Measurements from ENCODE around the gene PET117. TPM values are rescaled to one million over a fixed set of nuclear protein-coding genes. Genes with fewer than 3 reads are reported as not detected.

The PET117 gene
- total RNA-seq, 1 experiment from 2014 or later, result 30.9 TPM

GRCh38 chr20:18090044-18090443 lies 47.6 kb upstream of the PET117 start:
- Mint-ChIP-seq H3K36me3 (ENCODE audit: insufficient read depth, unreplicated experiment) (no peaks in the 10 kb centered on the region), H3K4me3 (ENCODE audit: unreplicated experiment) (no peak overlapping the region), H3K27ac (ENCODE audit: unreplicated experiment) (no peak overlapping the region), H3K9me3 (ENCODE audit: unreplicated experiment) (no peaks in the 10 kb centered on the region), H3K27me3 (ENCODE audit: insufficient read depth, unreplicated experiment) (no peaks in the 10 kb centered on the region), H3K4me1 (ENCODE audit: low read depth, unreplicated experiment) (peaks cover 36% of the 10 kb centered on the region)
- POLR2A ChIA-PET, result interaction anchor here (1.0 kb wide), 1 partner anchor 54 kb away, joined by 3 read pairs; no protein-coding TSS in a partner anchor
- Histone ChIP-seq H3K4me3 (ENCODE audit: low read depth, low read length) (no peak overlapping the region), H3K4me1 (peaks cover 17% of the 10 kb centered on the region), H3K36me3 (ENCODE audit: control insufficient read depth, insufficient read depth, low read length) (no peaks in the 10 kb centered on the region; the same call in 1 of the 2 replicates), H3K9me3 (no peaks in the 10 kb centered on the region), H3K27me3 (replicated peaks; ENCODE audit: control insufficient read depth, insufficient read depth, low read length) (no peaks in the 10 kb centered on the region)
- intact Hi-C loops (cut with micrococcal nuclease; ENCODE audit: unreplicated experiment), result no loop called here
- DNase-seq, result peak; percentile 48 to 50
- CTCF ChIA-PET, result interaction anchor here (0.6 to 0.8 kb wide), 2 partner anchors 56 to 95 kb away, joined by 3 read pairs; no protein-coding TSS in a partner anchor
- no TSS peak for BruUV-seq (replicated peaks)
- peak in 1 of 2 experiments; percentile 51 for TF ChIP-seq CTCF (IDR thresholded peaks at IDR 0.05; ENCODE audit: insufficient read depth in 1 of 2, low read depth in 1 of 2, low read length in 1 of 2, severe bottlenecking in 1 of 2, unreplicated experiment in 1 of 2)

- POLR2A ChIA-PET, result interaction anchor here (1.0 kb wide), 1 partner anchor 54 kb away, joined by 3 read pairs; no protein-coding TSS in a partner anchor
- Mint-ChIP-seq H3K9me3 (ENCODE audit: unreplicated experiment) (no peaks in the 10 kb centered on the region), H3K36me3 (ENCODE audit: insufficient read depth, unreplicated experiment) (no peaks in the 10 kb centered on the region), H3K4me3 (ENCODE audit: unreplicated experiment) (no peak overlapping the region), H3K27ac (ENCODE audit: unreplicated experiment) (no peak overlapping the region), H3K27me3 (ENCODE audit: insufficient read depth, unreplicated experiment) (no peaks in the 10 kb centered on the region), H3K4me1 (ENCODE audit: low read depth, unreplicated experiment) (peaks cover 36% of the 10 kb centered on the region)
- no peaks in the 10 kb centered on the region for H3K9me3 ChIP-seq
- BruUV-seq (replicated peaks), result no TSS peak
- DNase-seq, result no peak
- no peak for TF ChIP-seq CTCF (IDR thresholded peaks at IDR 0.05; ENCODE audit: insufficient read depth in 1 of 2, low read depth in 1 of 2, low read length in 1 of 2, severe bottlenecking in 1 of 2, unreplicated experiment in 1 of 2)
- H3K36me3 ChIP-seq (ENCODE audit: control insufficient read depth, insufficient read depth, low read length), result no peaks in the 10 kb centered on the region; the same call in 1 of the 2 replicates
- intact Hi-C loops (cut with micrococcal nuclease; ENCODE audit: unreplicated experiment), result no loop called here
- no peak overlapping the region for H3K4me3 ChIP-seq (ENCODE audit: low read depth, low read length)
- CTCF ChIA-PET, result interaction anchor here (0.6 kb wide), 1 partner anchor 95 kb away, joined by 3 read pairs; no protein-coding TSS in a partner anchor
- H3K4me1 ChIP-seq, result peaks cover 17% of the 10 kb centered on the region
- H3K27me3 ChIP-seq (replicated peaks; ENCODE audit: control insufficient read depth, insufficient read depth, low read length), result no peaks in the 10 kb centered on the region
These were observed 47.2 kb upstream of the PET117 start for GRCh38 chr20:18090477-18090876.

- H3K4me3 ChIP-seq (ENCODE audit: low read depth, low read length), result no peak overlapping the region
- no peak for TF ChIP-seq CTCF (IDR thresholded peaks at IDR 0.05; ENCODE audit: insufficient read depth in 1 of 2, low read depth in 1 of 2, low read length in 1 of 2, severe bottlenecking in 1 of 2, unreplicated experiment in 1 of 2)
- H3K4me3 Mint-ChIP-seq (ENCODE audit: unreplicated experiment), result no peak overlapping the region
- H3K4me1 Mint-ChIP-seq (ENCODE audit: low read depth, unreplicated experiment), result peaks cover 36% of the 10 kb centered on the region
- H3K36me3 Mint-ChIP-seq (ENCODE audit: insufficient read depth, unreplicated experiment), result no peaks in the 10 kb centered on the region
- intact Hi-C loops (cut with micrococcal nuclease; ENCODE audit: unreplicated experiment), result no loop called here
- no peaks in the 10 kb centered on the region for H3K9me3 Mint-ChIP-seq (ENCODE audit: unreplicated experiment)
- peaks cover 17% of the 10 kb centered on the region for H3K4me1 ChIP-seq
- ChIA-PET CTCF (no interaction called here), POLR2A (no interaction called here)
- no peaks in the 10 kb centered on the region for H3K9me3 ChIP-seq
- no peak overlapping the region for H3K27ac Mint-ChIP-seq (ENCODE audit: unreplicated experiment)
- no TSS peak for BruUV-seq (replicated peaks)
- H3K36me3 ChIP-seq (ENCODE audit: control insufficient read depth, insufficient read depth, low read length), result no peaks in the 10 kb centered on the region; the same call in 1 of the 2 replicates
- no peak for DNase-seq
- no peaks in the 10 kb centered on the region for H3K27me3 Mint-ChIP-seq (ENCODE audit: insufficient read depth, unreplicated experiment)
- H3K27me3 ChIP-seq (replicated peaks; ENCODE audit: control insufficient read depth, insufficient read depth, low read length), result no peaks in the 10 kb centered on the region
These were observed 46.0 kb upstream of the PET117 start for GRCh38 chr20:18091623-18092022.
